HepG2 (cell line): Measurements from ENCODE around the gene RCBTB1. TPM values are rescaled to one million over a fixed set of nuclear protein-coding genes. Genes with fewer than 3 reads are reported as not detected.
"Not testable (repeated sequence)": the region's sequence is repeated elsewhere in the genome, so short reads cannot be mapped to it uniquely, and the experiment has no call there.

ENCODE experiments used
- ATAC-seq: fragments of 200-7000 bp; cut with Tn5 transposase; 3 replicates; pipeline ENCODE4 v1.9.1; 2020; ENCODE audit warnings: mild to moderate bottlenecking, moderate library complexity
- BruUV-seq: library from RNA; stranded (reverse); fragments of 400-500 nt; replicated peaks from 2 replicates; lab custom pipeline; 2021; lab: Mats Ljungman, UMichigan
- CTCF ChIA-PET: fragments of 300-600 bp; formaldehyde crosslinking; extraction: SDS; loops from one replicate; lab custom pipeline; 2021; ENCODE audit warnings: low total read pairs, inconsistent platforms, low intra/inter-chr PET ratio; lab: Yijun Ruan, JAX
- POLR2A ChIA-PET: fragments of 350-600 bp; sonication (Branson Sonifier 250); formaldehyde crosslinking; loops from one replicate; lab custom pipeline; 2020; ENCODE audit warnings: antibody characterized with exemption, inconsistent platforms; lab: Yijun Ruan, JAX
- DNase-seq: peaks from one replicate; pipeline ENCODE4 v3.0.0-alpha.2; 2015; ENCODE audit warnings: low spot score
- FAIRE-seq: peaks from 3 replicates; lab custom pipeline; 2011; peaks lifted over from hg19 to GRCh38; lab: Jason Lieb, UNC
- H2AFZ ChIP-seq: one replicate; pipeline ENCODE4 v1.6.1; 2011; ENCODE audit warnings: low read length, inconsistent platforms
- H3K27ac ChIP-seq: fragments of 300-600 bp; 3 replicates; pipeline ENCODE4 v1.8.0; 2011; ENCODE audit warnings: mixed run types, mild to moderate bottlenecking, mixed read lengths, low read length, inconsistent platforms; ENCODE audit not compliant: insufficient read depth; ENCODE audit errors: extremely low read length
- H3K27me3 ChIP-seq, 2 experiments: fragments of 200-600 bp in 1 of 2; 2 replicates in 1 of 2; 3 replicates in 1 of 2; pipeline versions ENCODE4 v1.6.0 to v1.8.0; 2011; ENCODE audit warnings: low read length in 2 of 2, mild to moderate bottlenecking in 2 of 2, moderate library complexity in 2 of 2, inconsistent platforms in 1 of 2; ENCODE audit not compliant: insufficient read depth in 2 of 2, control insufficient read depth in 1 of 2
- H3K36me3 ChIP-seq, 2 experiments: fragments of 200-600 bp in 1 of 2; replicated peaks in 1 of 2; 2 replicates in 1 of 2; 3 replicates in 1 of 2; pipeline versions ENCODE4 v1.5.1 to v1.8.0; 2011; ENCODE audit warnings: low read length in 2 of 2, inconsistent platforms in 1 of 2; ENCODE audit not compliant: insufficient read depth in 2 of 2, control insufficient read depth in 1 of 2
- H3K4me1 ChIP-seq: 2 replicates; pipeline ENCODE4 v1.5.1; 2012; ENCODE audit warnings: low read length, inconsistent platforms; ENCODE audit not compliant: insufficient read depth
- H3K4me2 ChIP-seq: 2 replicates; pipeline ENCODE4 v1.6.0; 2011; ENCODE audit warnings: low read depth, low read length, inconsistent platforms
- H3K4me3 ChIP-seq, 3 experiments: fragments of 200-600 bp in 1 of 3; sonication (generic), shearing (Covaris generic) in 1 of 3; replicated peaks in 1 of 3; 2 replicates each; pipeline ENCODE4 v1.5.1; 2011 to 2016; ENCODE audit warnings: low read length in 3 of 3, inconsistent platforms in 2 of 3, low read depth in 2 of 3, mild to moderate bottlenecking in 2 of 3, control low read depth in 1 of 3, mixed read lengths in 1 of 3; ENCODE audit not compliant: insufficient read depth in 1 of 3
- H3K79me2 ChIP-seq: one replicate; pipeline ENCODE4 v1.6.1; 2011; ENCODE audit warnings: low read length, inconsistent platforms; ENCODE audit not compliant: insufficient read depth
- H3K9ac ChIP-seq: 2 replicates; pipeline ENCODE4 v1.6.0; 2011; ENCODE audit warnings: mild to moderate bottlenecking, low read depth, low read length, inconsistent platforms; ENCODE audit not compliant: insufficient read depth
- H3K9me3 ChIP-seq: 2 replicates; pipeline ENCODE4 v1.5.1; 2012; ENCODE audit warnings: mild to moderate bottlenecking, low read length
- H4K20me1 ChIP-seq: 2 replicates; pipeline ENCODE4 v1.6.0; 2011; ENCODE audit warnings: inconsistent platforms, mild to moderate bottlenecking, low read length, moderate library complexity; ENCODE audit not compliant: insufficient read depth
- GATAD2A ChIP-seq: IDR thresholded peaks from 2 replicates; pipeline ENCODE4 v1.6.1; 2016
- HDAC2 ChIP-seq: sonication (generic); formaldehyde crosslinking; IDR thresholded peaks from 2 replicates; pipeline ENCODE4 v1.4.0; 2020; ENCODE audit warnings: missing genetic modification reagents
- HMG20A ChIP-seq: IDR thresholded peaks from 2 replicates; pipeline ENCODE4 v1.6.1; 2016; ENCODE audit warnings: borderline replicate concordance
- MIXL1 ChIP-seq: IDR thresholded peaks from 2 replicates; pipeline ENCODE4 v1.6.1; 2016
- NR2F1 ChIP-seq, 2 experiments: fragments of 450-650 bp in 1 of 2; formaldehyde crosslinking in 1 of 2; IDR thresholded peaks; 2 replicates each; pipeline versions ENCODE4 v1.5.0 to v1.6.1; 2016 to 2020; ENCODE audit warnings: mild to moderate bottlenecking in 1 of 2, missing compliant biosample characterization in 1 of 2, missing genetic modification reagents in 1 of 2, moderate library complexity in 1 of 2
- PATZ1 ChIP-seq: sonication (generic); formaldehyde crosslinking; IDR thresholded peaks from 2 replicates; pipeline ENCODE4 v1.4.0; 2020; ENCODE audit warnings: missing genetic modification reagents
- RARA ChIP-seq: IDR thresholded peaks from 2 replicates; pipeline ENCODE4 v1.6.1; 2016; ENCODE audit warnings: missing genetic modification reagents, missing compliant biosample characterization
- SALL1 ChIP-seq: sonication (generic); formaldehyde crosslinking; IDR thresholded peaks from 2 replicates; pipeline ENCODE4 v1.8.0; 2022; ENCODE audit warnings: mild to moderate bottlenecking, missing genetic modification reagents
- SKI ChIP-seq: fragments of 450-650 bp; IDR thresholded peaks from one replicate; pipeline ENCODE4 v1.6.1; 2018; ENCODE audit warnings: mild to moderate bottlenecking; ENCODE audit not compliant: partially characterized antibody
- SOX6 ChIP-seq, 2 experiments: fragments of 450-650 bp in 1 of 2; sonication (generic) in 1 of 2; formaldehyde crosslinking in 1 of 2; IDR thresholded peaks; 2 replicates each; pipeline versions ENCODE4 v1.4.0 to v1.6.1; 2017 to 2020; ENCODE audit warnings: antibody characterized with exemption in 1 of 2, mild to moderate bottlenecking in 1 of 2, missing genetic modification reagents in 1 of 2
- TARDBP ChIP-seq: sonication (generic); formaldehyde crosslinking; IDR thresholded peaks from 2 replicates; pipeline ENCODE4 v1.8.0; 2022; ENCODE audit warnings: mild to moderate bottlenecking, missing genetic modification reagents
- TRIM24 ChIP-seq: sonication (generic); formaldehyde crosslinking; IDR thresholded peaks from 2 replicates; pipeline ENCODE4 v1.8.0; 2022; ENCODE audit warnings: mild to moderate bottlenecking, missing genetic modification reagents
- ZBTB33 ChIP-seq: sonication (generic); formaldehyde crosslinking; IDR thresholded peaks from 2 replicates; pipeline ENCODE4 v1.4.0; 2020; ENCODE audit warnings: missing genetic modification reagents
- ZMYM3 ChIP-seq: sonication (generic); formaldehyde crosslinking; IDR thresholded peaks from 2 replicates; pipeline ENCODE4 v1.5.1; 2020; ENCODE audit warnings: mild to moderate bottlenecking, missing genetic modification reagents
- ZNF264 ChIP-seq: sonication (generic); formaldehyde crosslinking; IDR thresholded peaks from 2 replicates; pipeline ENCODE4 v1.4.0; 2020; ENCODE audit warnings: missing genetic modification reagents
- WGBS: methylation state at CpG from one replicate; pipeline ENCODE4 v1.1.6; 2017; ENCODE audit warnings: low lambda C conversion rate; 5-methylcytosine and 5-hydroxymethylcytosine counted together
- in situ Hi-C: cut with HindIII; loops from 2 replicates; pipeline ENCODE4 v1.10.0; 2017; ENCODE audit warnings: low pct_unique_long_range_greater_than_20kb; ENCODE audit not compliant: extremely low pct_ligation_motif_present
- intact Hi-C: fragments of 100-400 bp; cut with micrococcal nuclease; formaldehyde crosslinking; loops from one replicate; pipeline ENCODE4 v1.10.0; 2022; ENCODE audit not compliant: unreplicated experiment
- polyA plus RNA-seq, 8 experiments: library from polyadenylated mRNA; depleted of rRNA in 3 of 8; stranded (reverse) in 7 of 8; unstranded in 1 of 8; fragments of >200 nt; fragmentation: Illumina TruSeq in 4 of 8; extraction: Trizol in 4 of 8; gene quantifications; 2 replicates each; pipeline versions ENCODE4 v1.2.1 to v1.2.3, GENCODE V29; 2011 to 2016; ENCODE audit warnings: low read depth in 4 of 8, missing spikeins in 1 of 8, mixed read lengths in 1 of 8; ENCODE audit not compliant: insufficient read depth in 1 of 8
- total RNA-seq, 5 experiments: library from RNA; depleted of rRNA; stranded (reverse); fragments of >200 nt; fragmentation: Illumina TruSeq; extraction: Trizol; gene quantifications; 2 replicates each; pipeline ENCODE4 v1.2.3, GENCODE V29; 2016; ENCODE audit warnings: low read depth in 1 of 5
- TF ChIP-seq, protein P1 (sequence below): sonication (generic); formaldehyde crosslinking; IDR thresholded peaks from 2 replicates; pipeline ENCODE4 v1.8.0; 2022; ENCODE audit warnings: mild to moderate bottlenecking, missing genetic modification reagents
- TF ChIP-seq, protein P2 (sequence below): sonication (generic); formaldehyde crosslinking; IDR thresholded peaks from 2 replicates; pipeline ENCODE4 v1.5.0; 2020; ENCODE audit warnings: mild to moderate bottlenecking, missing genetic modification reagents

Gene RCBTB1
- total and polyA plus RNA-seq, 2 of the 13 experiments (the other 11 are each of a cell fraction or from before 2014, with no cell fraction given): 13.4 to 21.6 TPM

- H3K9me3 ChIP-seq; intact Hi-C loops; H3K4me3 ChIP-seq; H3K9ac ChIP-seq; FAIRE-seq; CTCF ChIA-PET; H3K4me2 ChIP-seq; H2AFZ ChIP-seq; H3K27me3 ChIP-seq; ATAC-seq; H4K20me1 ChIP-seq; H3K36me3 ChIP-seq; H3K27ac ChIP-seq; H3K79me2 ChIP-seq; BruUV-seq; in situ Hi-C loops; TF ChIP-seq SOX6 (IDR thresholded peaks at IDR 0.05): not testable (repeated sequence)
- H3K4me1 ChIP-seq: peaks cover 64% of the 10 kb centered on the region
- POLR2A ChIA-PET: interaction anchor here (1.1 to 1.2 kb wide), 2 partner anchors 147 to 376 kb away, joined by 3 to 4 read pairs; partner anchors contain the start of gene CAB39L
- peak; percentile 36 for DNase-seq
- 54% methylated on average over 3 of the region's 3 CpGs for WGBS
- peak; percentile 63; the same call in 1 of the 2 replicates for TF ChIP-seq SALL1 (CRISPR knock-in tag)
- TF ChIP-seq ZMYM3 (CRISPR knock-in tag): peak; percentile 58
- peak; percentile 56 to 60; a peak in 2 of 4 replicates for TF ChIP-seq NR2F1 (CRISPR knock-in tag; IDR thresholded peaks at IDR 0.05)
- peak; percentile 68 for TF ChIP-seq GATAD2A
- 0 out of 2 replicates have a peak, but pooled peaks have one; percentile 9 for TF ChIP-seq ZNF264 (CRISPR knock-in tag)
- TF ChIP-seq, protein P1, sequence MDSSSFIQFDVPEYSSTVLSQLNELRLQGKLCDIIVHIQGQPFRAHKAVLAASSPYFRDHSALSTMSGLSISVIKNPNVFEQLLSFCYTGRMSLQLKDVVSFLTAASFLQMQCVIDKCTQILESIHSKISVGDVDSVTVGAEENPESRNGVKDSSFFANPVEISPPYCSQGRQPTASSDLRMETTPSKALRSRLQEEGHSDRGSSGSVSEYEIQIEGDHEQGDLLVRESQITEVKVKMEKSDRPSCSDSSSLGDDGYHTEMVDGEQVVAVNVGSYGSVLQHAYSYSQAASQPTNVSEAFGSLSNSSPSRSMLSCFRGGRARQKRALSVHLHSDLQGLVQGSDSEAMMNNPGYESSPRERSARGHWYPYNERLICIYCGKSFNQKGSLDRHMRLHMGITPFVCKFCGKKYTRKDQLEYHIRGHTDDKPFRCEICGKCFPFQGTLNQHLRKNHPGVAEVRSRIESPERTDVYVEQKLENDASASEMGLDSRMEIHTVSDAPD: peak; percentile 67; the same call in 1 of the 2 replicates
- peak; percentile 38; the same call in 1 of the 2 replicates for TF ChIP-seq TRIM24 (CRISPR knock-in tag)
- 0 out of 2 replicates have a peak, but pooled peaks have one; percentile 43 for TF ChIP-seq HDAC2
- peak; percentile 72 for TF ChIP-seq SOX6 (CRISPR knock-in tag; IDR thresholded peaks at IDR 0.05)
- peak; percentile 36; the same call in 1 of the 2 replicates for TF ChIP-seq HMG20A (CRISPR knock-in tag)
- TF ChIP-seq, protein P2, sequence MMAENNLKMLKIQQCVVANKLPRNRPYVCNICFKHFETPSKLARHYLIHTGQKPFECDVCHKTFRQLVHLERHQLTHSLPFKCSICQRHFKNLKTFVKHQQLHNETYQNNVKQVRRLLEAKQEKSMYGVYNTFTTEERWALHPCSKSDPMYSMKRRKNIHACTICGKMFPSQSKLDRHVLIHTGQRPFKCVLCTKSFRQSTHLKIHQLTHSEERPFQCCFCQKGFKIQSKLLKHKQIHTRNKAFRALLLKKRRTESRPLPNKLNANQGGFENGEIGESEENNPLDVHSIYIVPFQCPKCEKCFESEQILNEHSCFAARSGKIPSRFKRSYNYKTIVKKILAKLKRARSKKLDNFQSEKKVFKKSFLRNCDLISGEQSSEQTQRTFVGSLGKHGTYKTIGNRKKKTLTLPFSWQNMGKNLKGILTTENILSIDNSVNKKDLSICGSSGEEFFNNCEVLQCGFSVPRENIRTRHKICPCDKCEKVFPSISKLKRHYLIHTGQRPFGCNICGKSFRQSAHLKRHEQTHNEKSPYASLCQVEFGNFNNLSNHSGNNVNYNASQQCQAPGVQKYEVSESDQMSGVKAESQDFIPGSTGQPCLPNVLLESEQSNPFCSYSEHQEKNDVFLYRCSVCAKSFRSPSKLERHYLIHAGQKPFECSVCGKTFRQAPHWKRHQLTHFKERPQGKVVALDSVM (CRISPR knock-in tag): peak; percentile 84
- TF ChIP-seq PATZ1: 0 out of 2 replicates have a peak, but pooled peaks have one; percentile 20
- TF ChIP-seq SKI: peak; percentile 17
- TF ChIP-seq ZBTB33 (CRISPR knock-in tag): 0 out of 2 replicates have a peak, but pooled peaks have one; percentile 7
- peak; percentile 79 for TF ChIP-seq RARA (CRISPR knock-in tag)
- TF ChIP-seq TARDBP (CRISPR knock-in tag): 0 out of 2 replicates have a peak, but pooled peaks have one; percentile 28
- 0 out of 2 replicates have a peak, but pooled peaks have one; percentile 33 for TF ChIP-seq MIXL1 (CRISPR knock-in tag)
Observed at GRCh38 chr13:49590714-49591113, 5.4 kb upstream of the RCBTB1 start.
